Mesendoderm (in vitro differentiated cells): Measurements from ENCODE around the gene CABCOCO1.

ENCODE experiments used
- DNase-seq: peaks from one replicate; pipeline ENCODE4 v3.0.0; 2013
- H2AK5ac ChIP-seq: 2 replicates; pipeline ENCODE4 v1.6.1; 2013; ENCODE audit warnings: low read length, inconsistent platforms
- H2BK120ac ChIP-seq: 2 replicates; pipeline ENCODE4 v1.6.1; 2013; ENCODE audit warnings: low read depth, mild to moderate bottlenecking, low read length, moderate library complexity, mixed read lengths
- H2BK15ac ChIP-seq: replicated peaks from 2 replicates; pipeline ENCODE4 v1.6.1; 2013; ENCODE audit warnings: low read depth, mild to moderate bottlenecking, moderate library complexity
- H2BK5ac ChIP-seq: 2 replicates; pipeline ENCODE4 v1.6.1; 2013; ENCODE audit warnings: low read length, inconsistent platforms
- H3K18ac ChIP-seq: 2 replicates; pipeline ENCODE4 v1.6.1; 2013; ENCODE audit warnings: mild to moderate bottlenecking, low read length, mixed read lengths
- H3K23ac ChIP-seq: one replicate; pipeline ENCODE4 v1.6.1; 2013; ENCODE audit warnings: low read length
- H3K27ac ChIP-seq: 2 replicates; pipeline ENCODE4 v1.5.1; 2013; ENCODE audit warnings: low read depth, mild to moderate bottlenecking, inconsistent platforms, low read length, moderate library complexity
- H3K27me3 ChIP-seq: 2 replicates; pipeline ENCODE4 v1.6.1; 2013; ENCODE audit warnings: low read length, control low read depth, mild to moderate bottlenecking, inconsistent platforms; ENCODE audit not compliant: insufficient read depth, poor library complexity
- H3K36me3 ChIP-seq: 2 replicates; pipeline ENCODE4 v1.6.1; 2013; ENCODE audit warnings: low read length, inconsistent platforms; ENCODE audit not compliant: control insufficient read depth, insufficient read depth
- H3K4ac ChIP-seq: one replicate; pipeline ENCODE4 v1.6.1; 2013; ENCODE audit warnings: low read depth, mild to moderate bottlenecking, low read length, moderate library complexity
- H3K4me1 ChIP-seq: 2 replicates; pipeline ENCODE4 v1.6.1; 2013; ENCODE audit warnings: low read depth, low read length, inconsistent platforms; ENCODE audit not compliant: control insufficient read depth
- H3K4me2 ChIP-seq: 2 replicates; pipeline ENCODE4 v1.6.1; 2013; ENCODE audit warnings: low read length
- H3K4me3 ChIP-seq: 2 replicates; pipeline ENCODE4 v1.5.1; 2013; ENCODE audit warnings: mild to moderate bottlenecking, low read length
- H3K56ac ChIP-seq: one replicate; pipeline ENCODE4 v1.6.1; 2013; ENCODE audit warnings: low read length
- H3K79me1 ChIP-seq: 2 replicates; pipeline ENCODE4 v1.6.1; 2013; ENCODE audit warnings: low read length, inconsistent platforms
- H3K79me2 ChIP-seq: 2 replicates; pipeline ENCODE4 v1.6.1; 2013; ENCODE audit warnings: mild to moderate bottlenecking, low read length; ENCODE audit not compliant: control insufficient read depth, insufficient read depth
- H3K9ac ChIP-seq: 2 replicates; pipeline ENCODE4 v1.6.1; 2013; ENCODE audit warnings: low read length, inconsistent platforms
- H4K5ac ChIP-seq: one replicate; pipeline ENCODE4 v1.6.1; 2013; ENCODE audit warnings: low read length
- H4K8ac ChIP-seq: one replicate; pipeline ENCODE4 v1.6.1; 2013; ENCODE audit warnings: low read depth, mild to moderate bottlenecking, control low read depth, low read length, moderate library complexity
- WGBS: extraction: QIAGEN DNeasy Blood & Tissue Kit; methylation state at CpG from one replicate; pipeline ENCODE4 v1.1.7; 2013; ENCODE audit warnings: low lambda C conversion rate, missing lambda C conversion rate; ENCODE audit not compliant: insufficient coverage; ENCODE audit errors: extremely low coverage; 5-methylcytosine and 5-hydroxymethylcytosine counted together

The CABCOCO1 gene

GRCh38 chr10:61618388-61618961 is 44.3 kb upstream of the CABCOCO1 start:
- Histone ChIP-seq H2BK15ac (no peak overlapping the region), H3K79me1 (no peaks in the 10 kb centered on the region), H4K8ac (no peak overlapping the region), H3K9ac (no peak overlapping the region), H2AK5ac (no peak overlapping the region), H2BK5ac (no peak overlapping the region), H3K79me2 (no peaks in the 10 kb centered on the region), H3K4me2 (no peak overlapping the region), H3K4me1 (no peaks in the 10 kb centered on the region), H2BK120ac (no peak overlapping the region), H3K23ac (no peak overlapping the region), H3K27ac (no peak overlapping the region), H3K36me3 (no peaks in the 10 kb centered on the region), H3K4ac (no peak overlapping the region), H4K5ac (no peak overlapping the region), H3K27me3 (no peaks in the 10 kb centered on the region), H3K18ac (no peak overlapping the region), H3K4me3 (no peak overlapping the region), H3K56ac (no peak overlapping the region)
- no CpG with 5 or more reads among the region's 2 CpGs for WGBS
- no peak for DNase-seq

- Histone ChIP-seq H3K4me3 (no peak overlapping the region), H3K36me3 (no peaks in the 10 kb centered on the region), H3K4ac (no peak overlapping the region), H3K18ac (no peak overlapping the region), H3K79me2 (no peaks in the 10 kb centered on the region), H3K56ac (no peak overlapping the region), H2BK15ac (no peak overlapping the region), H3K4me2 (no peak overlapping the region), H3K4me1 (no peaks in the 10 kb centered on the region), H2BK120ac (no peak overlapping the region), H3K23ac (no peak overlapping the region), H4K8ac (no peak overlapping the region), H2AK5ac (no peak overlapping the region), H4K5ac (no peak overlapping the region), H3K27ac (no peak overlapping the region), H3K27me3 (no peaks in the 10 kb centered on the region), H3K9ac (no peak overlapping the region), H2BK5ac (no peak overlapping the region), H3K79me1 (no peaks in the 10 kb centered on the region)
- no peak for DNase-seq
These were observed 42.2 kb upstream of the CABCOCO1 start for GRCh38 chr10:61620506-61620905.

- no CpG with 5 or more reads among the region's 10 CpGs for WGBS
These were observed 41.1 kb upstream of the CABCOCO1 start for GRCh38 chr10:61621605-61622051.

GRCh38 chr10:61623161-61623560 is 39.6 kb upstream of the CABCOCO1 start:
- Histone ChIP-seq H3K4me1 (no peaks in the 10 kb centered on the region), H3K9ac (no peak overlapping the region), H4K5ac (no peak overlapping the region), H3K56ac (no peak overlapping the region), H3K4me2 (no peak overlapping the region), H2AK5ac (no peak overlapping the region), H3K79me2 (no peaks in the 10 kb centered on the region), H3K27ac (no peak overlapping the region), H3K27me3 (no peaks in the 10 kb centered on the region), H2BK15ac (no peak overlapping the region), H2BK120ac (no peak overlapping the region), H2BK5ac (no peak overlapping the region), H3K18ac (no peak overlapping the region), H3K36me3 (no peaks in the 10 kb centered on the region), H3K23ac (no peak overlapping the region), H3K4me3 (no peak overlapping the region), H3K4ac (no peak overlapping the region), H3K79me1 (no peaks in the 10 kb centered on the region), H4K8ac (no peak overlapping the region)
- no peak for DNase-seq
- WGBS: no CpG with 5 or more reads among the region's 4 CpGs

More at GRCh38 chr10:61621605-61622051, 41.1 kb upstream of the CABCOCO1 start:
- Histone ChIP-seq H3K27ac (no peak overlapping the region), H2BK120ac (no peak overlapping the region), H3K56ac (no peak overlapping the region), H3K27me3 (no peaks in the 10 kb centered on the region), H3K36me3 (no peaks in the 10 kb centered on the region), H4K8ac (no peak overlapping the region), H3K79me2 (no peaks in the 10 kb centered on the region), H2BK15ac (no peak overlapping the region), H3K4me3 (no peak overlapping the region), H3K4me2 (no peak overlapping the region), H2BK5ac (no peak overlapping the region), H3K23ac (no peak overlapping the region), H2AK5ac (no peak overlapping the region), H3K4me1 (no peaks in the 10 kb centered on the region), H3K4ac (no peak overlapping the region), H3K79me1 (no peaks in the 10 kb centered on the region), H3K18ac (no peak overlapping the region), H4K5ac (no peak overlapping the region), H3K9ac (no peak overlapping the region)
- DNase-seq: no peak

GRCh38 chr10:61626209-61626608 is 36.5 kb upstream of the CABCOCO1 start:
- H3K56ac ChIP-seq: no peak overlapping the region
- no peak overlapping the region for H3K4ac ChIP-seq
- H4K8ac ChIP-seq: no peak overlapping the region
- H3K4me1 ChIP-seq: peaks cover 2% of the 10 kb centered on the region
- H2AK5ac ChIP-seq: no peak overlapping the region
- H3K4me3 ChIP-seq: no peak overlapping the region
- H3K27ac ChIP-seq: no peak overlapping the region
- H3K79me1 ChIP-seq: no peaks in the 10 kb centered on the region
- H3K23ac ChIP-seq: no peak overlapping the region
- no peak overlapping the region for H3K4me2 ChIP-seq
- H3K36me3 ChIP-seq: no peaks in the 10 kb centered on the region
- H2BK15ac ChIP-seq: no peak overlapping the region
- H3K27me3 ChIP-seq: no peaks in the 10 kb centered on the region
- no peak overlapping the region for H2BK120ac ChIP-seq
- no peak overlapping the region for H3K18ac ChIP-seq
- H2BK5ac ChIP-seq: no peak overlapping the region
- H4K5ac ChIP-seq: no peak overlapping the region
- no CpG with 5 or more reads among the region's 2 CpGs for WGBS
- no peak overlapping the region for H3K9ac ChIP-seq
- no peaks in the 10 kb centered on the region for H3K79me2 ChIP-seq
- no peak for DNase-seq

GRCh38 chr10:61627266-61627665 is 35.5 kb upstream of the CABCOCO1 start:
- Histone ChIP-seq H3K79me1 (no peaks in the 10 kb centered on the region), H3K27me3 (no peaks in the 10 kb centered on the region), H3K23ac (no peak overlapping the region), H3K79me2 (no peaks in the 10 kb centered on the region), H3K18ac (no peak overlapping the region), H3K4ac (no peak overlapping the region), H4K8ac (no peak overlapping the region), H3K27ac (no peak overlapping the region), H3K4me2 (no peak overlapping the region), H3K9ac (no peak overlapping the region), H3K4me3 (no peak overlapping the region), H2AK5ac (no peak overlapping the region), H3K36me3 (no peaks in the 10 kb centered on the region), H2BK15ac (no peak overlapping the region), H2BK120ac (no peak overlapping the region), H2BK5ac (no peak overlapping the region), H4K5ac (no peak overlapping the region), H3K56ac (no peak overlapping the region), H3K4me1 (peaks cover 2% of the 10 kb centered on the region)
- WGBS: no CpG with 5 or more reads among the region's 5 CpGs
- no peak for DNase-seq
